Placental epithelial cell (primary cell): ENCODE results near the gene FOXC2. TPM values are rescaled to one million over a fixed set of nuclear protein-coding genes. Genes with fewer than 3 reads are reported as not detected.

Experiments used
- total RNA-seq: library from RNA; depleted of rRNA; stranded (reverse); fragments of >200 nt; gene quantifications from 2 replicates; pipeline ENCODE4 v1.2.3, GENCODE V29; 2012

FOXC2 gene
- total RNA-seq: 0.39 and 2.3 TPM in 2 replicates

DNA sequence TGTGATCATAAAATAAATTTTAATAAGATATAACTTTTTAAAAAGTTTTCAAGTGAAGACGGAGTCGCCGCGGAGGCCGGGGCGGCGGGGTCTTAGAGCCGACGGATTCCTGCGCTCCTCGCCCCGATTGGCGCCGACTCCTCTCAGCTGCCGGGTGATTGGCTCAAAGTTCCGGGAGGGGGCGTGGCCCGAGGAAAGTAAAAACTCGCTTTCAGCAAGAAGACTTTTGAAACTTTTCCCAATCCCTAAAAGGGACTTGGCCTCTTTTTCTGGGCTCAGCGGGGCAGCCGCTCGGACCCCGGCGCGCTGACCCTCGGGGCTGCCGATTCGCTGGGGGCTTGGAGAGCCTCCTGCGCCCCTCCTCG lies at the start of gene FOXC2:
Gene FOXC2, plus strand, starts transcription at position 229 of the 365 bp plus-strand sequence. CDS start 507 bp downstream, outside the sequence.

DNA sequence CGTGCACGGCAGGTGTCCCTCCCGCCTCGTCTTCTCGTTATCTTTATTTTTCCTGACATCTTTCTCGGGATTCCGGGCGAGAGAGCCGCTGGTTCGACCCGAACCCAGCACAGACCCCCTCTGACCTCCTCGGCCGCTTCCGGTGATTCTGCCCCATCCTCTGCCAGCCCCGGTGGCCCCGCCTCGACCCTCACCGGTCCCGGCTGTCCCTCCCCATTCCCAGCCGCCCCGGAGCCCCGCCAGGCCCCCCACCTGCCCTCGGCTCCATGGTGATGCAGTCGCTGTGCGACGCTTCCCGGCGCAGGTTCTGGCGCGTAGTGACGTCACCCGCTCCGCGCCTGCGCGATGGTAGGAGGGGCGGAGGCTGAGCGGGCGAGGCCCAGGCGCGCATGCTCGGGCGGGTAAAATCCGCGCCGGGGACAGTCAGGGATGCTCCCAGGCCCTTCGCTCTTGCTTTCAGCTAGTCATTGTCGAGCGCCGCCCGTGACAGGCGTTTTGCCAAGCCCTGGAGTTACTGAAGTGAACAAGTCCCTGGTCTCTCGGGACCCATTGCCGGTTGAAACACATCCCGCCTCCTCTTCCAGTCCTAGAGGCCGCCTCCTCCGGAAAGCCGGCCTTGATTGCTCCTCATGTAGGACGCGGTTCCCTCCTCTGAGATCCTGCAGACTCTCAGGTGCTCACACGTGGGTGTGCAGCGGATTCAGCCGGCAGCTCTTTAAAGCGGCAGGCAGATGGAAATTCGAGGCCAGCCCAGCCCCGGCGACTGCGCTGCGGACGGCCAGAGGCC lies 11.5 kb upstream of the FOXC2 start, which contains the start of gene MTHFSD:
Gene MTHFSD, minus strand, starts transcription at position 319 of the 787 bp plus-strand sequence. Its CDS starts 51 bp downstream, at position 268.

DNA sequence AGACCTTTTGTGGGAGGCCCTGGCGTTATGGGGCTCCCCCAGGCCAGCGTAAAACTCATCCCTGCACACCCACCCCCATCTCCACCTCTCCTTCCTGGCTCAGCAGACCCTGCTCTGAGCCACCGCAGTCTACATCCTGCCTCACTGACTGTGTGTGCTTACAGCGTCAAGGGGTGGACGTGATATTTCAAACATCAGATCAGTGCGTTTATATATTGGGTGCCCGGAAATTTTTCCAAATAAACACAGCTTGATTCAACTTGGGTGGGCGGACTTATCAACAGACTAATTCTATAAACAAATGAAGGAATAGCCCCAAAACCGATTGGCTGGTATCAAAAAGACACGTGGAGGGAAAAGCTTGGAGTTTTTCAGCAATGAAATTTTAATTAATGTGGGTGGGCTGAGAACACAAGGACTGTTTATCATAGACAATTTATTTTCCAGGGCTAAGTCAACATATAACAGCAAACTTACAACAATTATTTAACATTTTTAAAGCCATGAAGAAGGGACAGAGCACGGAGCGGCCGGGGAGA lies 11.5 kb downstream of the FOXC2 start, which contains the start of gene FOXL1:
Gene FOXL1, plus strand, starts transcription at position 489 of the 539 bp plus-strand sequence. CDS start 175 bp downstream, outside the sequence.

Other genes with a start within 250 kb of the FOXC2 start
- gene FOXF1, start 56.3 kb upstream of the FOXC2 start, total RNA-seq: not detected in 2 replicates
- 17.2 and 27.9 TPM in 2 replicates for gene MTHFSD, start 11.6 kb upstream of the FOXC2 start, total RNA-seq
- gene FOXL1, start 11.7 kb downstream of the FOXC2 start, total RNA-seq: 2.0 and 13.9 TPM in 2 replicates